ENCODE data around the gene NTSR2.

Gene NTSR2

DNA sequence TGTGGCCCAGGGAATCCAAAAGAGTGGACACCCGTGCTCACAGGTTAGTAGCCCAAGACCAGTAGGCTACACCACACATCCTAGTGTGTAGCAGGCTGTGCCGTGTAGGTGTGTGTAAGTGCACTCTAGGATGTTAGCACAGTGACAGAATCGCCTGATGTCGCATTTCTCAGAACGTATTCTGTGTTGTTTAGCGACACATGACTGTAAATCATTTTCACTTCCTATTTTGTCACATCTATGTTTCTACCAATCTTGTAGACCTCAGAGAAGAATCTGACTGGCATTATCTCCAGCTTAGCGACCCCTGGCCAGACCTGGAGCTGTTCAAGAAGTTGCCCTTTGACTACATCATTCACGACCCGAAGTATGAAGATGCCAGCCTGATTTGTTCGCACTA, 45.1 kb downstream of the NTSR2 start:
- DNase-seq: no peak

DNA sequence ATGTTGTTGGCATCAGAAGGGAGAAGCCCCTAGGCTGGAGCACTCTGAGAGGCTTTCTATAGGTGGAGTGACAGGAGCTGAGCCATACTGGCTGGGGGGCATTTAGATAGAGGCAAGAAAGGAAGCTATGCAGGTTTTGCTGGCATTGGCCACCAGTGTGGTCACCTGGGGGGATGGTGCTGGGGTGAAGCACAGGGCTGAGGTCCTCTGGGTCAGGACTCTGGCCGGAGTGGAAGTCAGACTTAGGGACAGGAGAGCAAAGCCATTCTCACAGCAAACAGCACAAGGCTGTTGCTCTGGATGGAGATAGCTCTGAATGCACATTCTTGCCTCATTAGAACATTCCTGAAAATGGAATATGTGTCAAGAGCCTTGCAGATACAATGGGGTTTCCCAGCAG, 47.4 kb downstream of the NTSR2 start:
- no peak for DNase-seq

GRCh38 chr2:11621410-11621809, 48.6 kb downstream of the NTSR2 start:
- DNase-seq: no peak

DNA sequence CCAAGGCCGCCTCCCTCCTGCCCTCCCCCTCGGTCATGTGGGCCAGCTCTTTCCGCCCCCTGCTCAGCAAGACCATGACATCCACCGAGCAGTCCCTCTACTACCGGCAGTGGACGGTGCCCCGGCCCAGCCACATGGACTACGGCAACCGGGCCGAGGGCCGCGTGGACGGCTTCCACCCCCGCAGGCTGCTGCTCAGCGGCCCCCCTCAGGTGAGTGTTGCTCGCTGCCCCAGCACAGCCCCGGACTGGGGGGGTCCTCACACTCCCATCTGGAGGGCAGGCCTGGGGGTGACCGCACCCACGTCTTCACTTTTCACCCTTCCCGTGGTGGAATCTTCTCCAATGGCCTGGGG, 51.3 kb downstream of the NTSR2 start:
- DNase-seq: no peak

- no peak for DNase-seq
Observed at GRCh38 chr2:11617984-11618707, 51.8 kb downstream of the NTSR2 start.

DNA sequence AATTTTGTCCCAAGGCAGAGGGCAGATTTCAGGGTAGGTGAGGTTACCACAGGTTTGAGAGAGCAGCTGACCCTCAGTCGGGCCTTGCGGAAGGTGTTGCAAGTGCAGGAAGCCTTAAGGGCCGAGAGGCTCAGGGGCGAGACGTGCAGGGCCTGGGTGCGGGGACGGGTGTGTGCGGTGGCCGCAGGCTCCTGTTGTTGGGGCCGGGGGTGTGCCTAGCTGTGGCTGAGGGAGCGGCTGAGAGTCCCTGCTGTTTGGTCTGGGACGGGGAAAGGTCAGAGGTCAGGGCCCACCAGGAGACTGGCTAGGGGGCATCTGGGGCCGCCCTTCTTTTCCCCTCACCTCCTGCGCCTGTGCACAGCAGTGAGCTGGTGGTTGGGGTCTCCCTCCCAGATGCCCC, 52.5 kb downstream of the NTSR2 start:
- no peak for DNase-seq

DNA sequence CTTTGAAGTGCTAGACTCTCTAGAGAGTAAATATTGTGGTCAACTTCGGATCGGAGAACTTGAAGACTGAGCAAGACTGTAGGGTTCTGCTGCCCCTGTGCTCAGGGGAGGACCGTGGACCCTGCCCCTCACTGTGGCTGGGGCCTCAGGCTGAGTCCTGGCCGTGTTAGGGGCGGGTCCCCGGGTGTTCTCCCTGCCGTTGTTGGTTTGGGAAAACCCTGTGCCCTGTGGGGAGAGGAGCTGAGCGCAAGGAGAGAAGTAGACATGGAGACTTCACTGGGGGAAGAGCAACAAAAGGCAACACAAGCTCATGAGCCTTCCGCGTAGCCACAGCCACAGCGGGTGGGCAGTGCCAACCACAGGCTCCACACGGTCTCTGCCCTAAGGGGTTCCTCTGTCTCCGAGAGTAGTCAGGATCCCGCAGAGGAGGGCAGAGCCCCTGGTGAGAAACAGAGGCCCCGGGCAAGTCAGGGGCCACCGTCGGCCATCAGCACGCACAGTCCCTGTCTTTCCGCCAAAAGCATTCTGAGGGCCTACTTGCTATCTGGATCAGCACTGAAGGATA, 53.1 kb downstream of the NTSR2 start:
- DNase-seq: no peak

DNA sequence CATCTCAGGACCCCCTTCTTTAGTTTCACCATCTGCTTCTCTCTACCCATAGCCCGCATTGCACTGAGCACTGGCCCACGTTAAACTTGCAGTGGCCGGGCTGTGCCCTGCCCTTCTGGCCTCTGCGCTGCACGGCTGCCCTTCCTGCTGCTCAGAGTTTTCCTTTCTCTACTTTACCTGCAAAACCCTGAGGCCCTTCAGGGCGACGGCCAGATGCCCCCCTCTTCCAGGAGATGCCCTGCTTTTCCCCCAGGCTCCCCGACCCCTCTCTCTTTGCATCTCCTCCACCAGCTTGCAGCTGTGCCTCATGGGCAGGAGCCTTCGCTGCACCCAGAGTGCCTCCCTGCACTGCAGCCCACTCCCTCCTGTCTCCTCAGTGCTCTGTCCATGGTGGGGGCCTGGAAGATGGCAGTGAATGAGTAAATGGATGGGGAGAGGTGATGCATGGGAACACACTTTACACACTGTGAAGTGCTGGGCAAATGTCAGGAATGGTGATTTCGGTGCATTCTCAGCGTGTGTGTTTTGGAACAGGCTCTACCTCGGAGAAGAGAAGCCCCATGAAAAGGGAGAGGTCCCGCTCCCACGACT, 53.8 kb downstream of the NTSR2 start:
- no peak for DNase-seq

DNA sequence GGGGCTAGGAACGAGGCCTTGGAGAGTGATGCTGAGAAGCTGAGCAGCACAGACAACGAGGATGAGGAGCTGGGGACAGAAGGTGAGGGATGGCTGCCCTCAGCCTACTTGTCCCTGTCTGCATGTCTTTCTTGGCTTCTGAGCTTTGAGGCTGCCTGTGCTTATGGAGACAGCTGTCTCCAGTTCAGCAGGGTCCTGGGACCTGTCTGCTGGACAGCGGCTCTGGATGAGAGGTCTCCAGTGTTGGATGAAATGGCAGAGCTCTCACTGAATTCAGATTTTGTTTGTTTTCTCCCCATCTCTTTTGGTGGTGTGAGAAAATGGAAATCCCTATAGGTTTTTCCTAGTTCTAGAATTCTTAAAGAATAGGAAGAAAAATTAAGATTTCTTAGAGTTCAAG, 54.8 kb downstream of the NTSR2 start:
- no peak for DNase-seq

GRCh38 chr2:11613297-11613696, 56.7 kb downstream of the NTSR2 start:
- no peak for DNase-seq

GRCh38 chr2:11612553-11613215, 57.3 kb downstream of the NTSR2 start:
- DNase-seq: no peak

- no peak for DNase-seq
Observed at GRCh38 chr2:11611251-11611650, 58.7 kb downstream of the NTSR2 start.

- no peak for DNase-seq
Observed at GRCh38 chr2:11610624-11611242, 59.3 kb downstream of the NTSR2 start.

Data from activated T-cell treated with anti-CD3 and anti-CD28 coated beads, Interleukin-2, amount 50 U/mL, for 1 hour (primary cell).